Fibroblast of lung (primary cell): ENCODE measurements around the gene PHF20.

ENCODE experiments used
- CTCF ChIP-seq, 2 donors: IDR thresholded peaks in 1 of 2; conservative IDR thresholded peaks in 1 of 2; 1 replicate in 1 of 2; 2 replicates in 1 of 2; pipeline ENCODE4 v1.5.1; 2011 to 2012; ENCODE audit warnings: low read length in 2 of 2, control low read depth in 1 of 2, inconsistent platforms in 1 of 2, low read depth in 1 of 2, mild to moderate bottlenecking in 1 of 2
- EZH2 ChIP-seq: IDR thresholded peaks from 2 replicates; pipeline ENCODE4 v1.5.1; 2012; ENCODE audit warnings: low read length, control low read depth, mild to moderate bottlenecking; ENCODE audit errors: missing control alignments

GRCh38 chr20:35833241-35833640 lies 61.4 kb downstream of the PHF20 start:
- TF ChIP-seq CTCF (conservative IDR thresholded peaks at IDR 0.05 in 1 of 2, IDR thresholded peaks at IDR 0.05 in 1 of 2; ENCODE audit: low read depth in 1 of 2, low read length in 2 of 2) (no peak), EZH2 (no peak)
